Measurements from ENCODE around the gene KBTBD13.

The KBTBD13 gene

GRCh38 chr15:65051266-65051665, 25.3 kb upstream of the KBTBD13 start:
- no peak for DNase-seq (ENCODE audit: low read depth in 1 of 2, low spot score in 1 of 2)

GRCh38 chr15:65052956-65053355, 23.6 kb upstream of the KBTBD13 start:
- no peak for DNase-seq (ENCODE audit: low read depth in 1 of 2, low spot score in 1 of 2)

DNA sequence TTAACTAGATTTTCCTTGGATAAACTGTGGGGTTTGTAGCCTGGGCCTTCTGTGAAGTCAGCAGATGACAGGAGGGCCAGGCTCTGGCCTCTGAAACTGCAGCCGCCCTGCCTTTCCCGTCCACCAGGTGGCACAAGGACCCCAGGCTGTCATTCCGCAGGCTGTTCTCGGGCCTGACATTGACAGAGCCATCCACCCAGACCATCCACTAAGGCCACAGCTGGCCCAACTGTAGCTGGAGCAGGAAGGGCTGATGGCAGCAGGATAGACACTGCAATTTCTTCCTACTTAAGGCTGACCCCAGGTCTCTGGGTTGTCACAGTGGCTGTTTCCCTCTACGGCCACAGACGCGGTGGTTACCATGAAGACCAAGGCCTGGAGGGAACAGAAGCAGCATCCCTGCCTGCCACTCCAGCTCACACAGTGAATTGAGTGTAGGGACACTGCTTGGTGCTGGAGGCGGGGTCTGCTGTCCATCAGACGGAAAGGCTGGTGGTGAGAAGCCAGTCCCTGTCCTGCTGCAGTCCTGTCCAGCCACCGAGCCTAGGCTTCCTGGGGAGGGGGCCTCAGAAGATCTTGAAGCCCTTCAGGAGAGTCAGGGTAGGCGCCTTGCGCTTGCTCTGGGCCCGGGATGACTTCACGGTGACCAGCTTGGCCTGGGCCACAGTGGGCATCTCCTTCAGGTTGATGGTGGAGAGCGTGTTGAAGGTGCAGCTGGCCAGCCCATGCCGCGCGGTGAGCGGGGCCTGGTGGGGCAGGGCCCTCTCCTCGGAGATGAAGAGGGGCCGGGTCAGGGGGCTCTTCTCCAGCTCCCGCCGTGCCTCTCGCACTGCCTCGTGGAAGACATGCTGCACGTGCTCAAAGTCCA, 22.0 kb upstream of the KBTBD13 start:
- DNase-seq (ENCODE audit: low read depth in 1 of 2, low spot score in 1 of 2), result peak; percentile 20 to 27

GRCh38 chr15:65055201-65055870, 21.2 kb upstream of the KBTBD13 start:
- DNase-seq (ENCODE audit: low read depth in 1 of 2, low spot score in 1 of 2), result no peak

DNA sequence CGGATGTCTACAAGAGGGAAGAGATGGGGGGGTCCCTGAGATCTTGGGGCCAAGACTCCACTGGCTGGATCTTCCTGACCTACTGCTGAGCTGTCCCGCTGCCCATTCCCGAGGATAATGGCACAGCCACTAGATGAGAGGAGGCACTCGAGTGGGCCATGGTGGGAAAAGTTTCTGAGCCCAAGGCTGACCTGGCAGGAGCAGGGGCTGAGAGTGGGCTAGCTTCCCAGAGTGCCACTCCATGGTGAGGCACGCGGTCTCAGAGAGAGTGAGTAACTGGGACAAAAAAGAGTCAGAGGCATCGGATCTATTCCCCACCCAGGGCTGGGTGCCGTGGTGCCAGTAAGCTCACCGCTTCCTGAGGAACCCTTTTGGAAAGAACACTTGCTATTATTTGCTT, 20.4 kb upstream of the KBTBD13 start:
- no peak for DNase-seq (ENCODE audit: low read depth in 1 of 2, low spot score in 1 of 2)

- DNase-seq (ENCODE audit: low read depth in 1 of 2, low spot score in 1 of 2), result no peak
These were observed 19.5 kb upstream of the KBTBD13 start for GRCh38 chr15:65056868-65057548.

DNA sequence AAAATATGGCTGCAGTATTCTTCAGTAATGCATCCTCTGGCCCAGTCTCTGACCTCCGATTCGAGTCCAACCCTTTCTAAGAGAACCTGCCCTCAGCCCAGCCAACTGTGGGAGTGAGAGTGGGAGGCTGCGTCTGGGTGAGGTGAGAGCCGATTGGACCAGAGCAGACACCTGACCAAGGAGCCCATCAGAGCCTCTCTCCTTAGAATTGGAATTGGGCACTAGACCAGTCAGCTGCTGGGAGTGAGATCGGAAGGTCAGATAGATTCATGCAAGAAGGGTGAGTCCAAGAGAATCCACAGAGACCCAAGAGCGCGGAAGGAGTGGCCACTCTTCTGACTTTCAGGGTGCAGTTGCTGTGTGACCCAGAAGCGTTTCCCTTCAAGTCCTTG, 19.0 kb upstream of the KBTBD13 start:
- DNase-seq (ENCODE audit: low read depth in 1 of 2, low spot score in 1 of 2), result no peak

- no peak for DNase-seq (ENCODE audit: low read depth in 1 of 2, low spot score in 1 of 2)
These were observed 17.9 kb upstream of the KBTBD13 start for GRCh38 chr15:65058394-65059368.

DNA sequence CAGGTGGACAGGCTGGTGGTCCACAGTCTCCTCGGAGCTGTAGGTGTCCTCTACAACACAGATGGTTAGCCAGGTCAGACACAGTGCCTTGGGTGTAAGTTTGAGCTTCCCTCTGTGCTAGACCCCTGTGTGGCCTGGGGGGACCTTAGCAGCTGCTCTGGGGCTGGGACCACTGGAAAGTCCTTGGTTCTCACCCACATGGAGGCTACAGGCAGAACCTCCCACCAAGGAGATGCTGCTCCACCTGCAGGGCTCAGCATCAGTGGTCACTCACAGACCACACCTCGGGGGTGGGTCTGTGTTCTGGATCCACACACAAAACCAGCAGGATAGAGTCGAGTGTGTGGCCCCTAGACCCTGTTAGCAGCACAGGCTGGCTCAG, 17.2 kb upstream of the KBTBD13 start:
- DNase-seq (ENCODE audit: low read depth in 1 of 2, low spot score in 1 of 2), result no peak

GRCh38 chr15:65059931-65060596, 16.5 kb upstream of the KBTBD13 start:
- no peak for DNase-seq (ENCODE audit: low read depth in 1 of 2, low spot score in 1 of 2)

DNA sequence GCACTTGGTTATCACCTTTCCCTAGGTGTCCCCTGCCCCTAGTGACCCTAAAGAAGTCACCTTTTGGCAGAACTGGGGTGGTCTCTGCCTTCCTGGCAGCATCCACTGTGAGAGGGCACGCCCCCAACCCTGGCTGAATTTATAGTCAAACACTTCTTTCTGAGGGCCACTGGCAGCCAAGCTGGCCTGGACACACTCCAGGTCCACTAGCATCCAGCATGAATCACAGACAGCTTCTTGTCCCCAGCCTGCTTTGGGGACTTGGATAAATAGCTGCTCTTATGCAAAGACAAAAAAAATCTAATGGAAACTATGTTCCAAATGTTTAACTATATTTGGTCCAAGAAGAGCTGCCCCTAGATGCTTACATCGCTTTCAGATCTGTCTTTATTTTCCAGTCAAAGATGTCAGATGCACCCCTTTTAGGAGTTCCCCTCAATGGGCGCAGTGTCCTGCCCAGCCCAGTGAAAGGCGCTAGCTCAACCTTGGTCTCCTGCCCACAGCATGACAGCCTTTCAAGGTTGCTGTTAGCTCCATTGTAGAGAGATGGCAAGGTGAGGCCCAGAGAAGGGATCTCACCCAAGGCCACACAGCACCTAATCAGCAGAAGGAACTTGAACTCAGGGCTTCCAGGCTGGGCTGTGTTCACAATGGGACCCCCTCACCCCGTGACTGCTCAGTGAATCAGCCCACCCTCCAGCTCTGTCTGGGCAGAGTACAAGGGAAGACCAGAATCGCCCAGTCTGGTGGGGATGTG, 15.7 kb upstream of the KBTBD13 start:
- DNase-seq (ENCODE audit: low read depth in 1 of 2, low spot score in 1 of 2), result no peak

DNA sequence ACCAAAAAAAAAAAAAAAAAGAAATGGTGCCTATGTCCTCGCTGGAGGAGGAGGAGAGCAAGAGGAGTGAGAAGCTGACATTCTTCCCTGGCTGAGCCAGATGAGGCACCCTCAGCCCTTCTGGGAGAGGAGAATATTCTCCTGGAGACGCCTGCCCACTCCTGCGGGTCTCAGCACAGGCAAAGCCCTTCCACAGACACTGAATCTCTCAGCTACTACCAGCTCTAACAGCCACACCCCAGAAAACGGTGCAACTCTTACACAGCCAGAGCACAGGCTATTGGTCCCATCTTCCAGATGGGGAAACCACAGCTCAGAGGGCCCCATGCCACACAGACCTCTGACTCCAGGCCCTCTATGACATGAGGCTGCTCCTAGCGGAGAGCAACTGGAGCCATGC, 14.5 kb upstream of the KBTBD13 start:
- DNase-seq (ENCODE audit: low read depth in 1 of 2, low spot score in 1 of 2), result no peak

GRCh38 chr15:65062726-65063125, 13.8 kb upstream of the KBTBD13 start:
- no peak for DNase-seq (ENCODE audit: low read depth in 1 of 2, low spot score in 1 of 2)

GRCh38 chr15:65066001-65066634, 10.4 kb upstream of the KBTBD13 start:
- DNase-seq (ENCODE audit: low read depth in 1 of 2, low spot score in 1 of 2), result no peak

- no peak for DNase-seq (ENCODE audit: low read depth in 1 of 2, low spot score in 1 of 2)
These were observed 9.8 kb upstream of the KBTBD13 start for GRCh38 chr15:65066635-65067316.

GRCh38 chr15:65067317-65067644, 9.3 kb upstream of the KBTBD13 start:
- DNase-seq (ENCODE audit: low read depth in 1 of 2, low spot score in 1 of 2), result no peak

- DNase-seq (ENCODE audit: low read depth in 1 of 2, low spot score in 1 of 2), result no peak
These were observed 8.7 kb upstream of the KBTBD13 start, which contains the start of gene RASL12 for GRCh38 chr15:65067645-65068402. Gene RASL12 (minus strand): TSS chr15:65067991. CDS start chr15:65067835, 156 bp downstream.

DNA sequence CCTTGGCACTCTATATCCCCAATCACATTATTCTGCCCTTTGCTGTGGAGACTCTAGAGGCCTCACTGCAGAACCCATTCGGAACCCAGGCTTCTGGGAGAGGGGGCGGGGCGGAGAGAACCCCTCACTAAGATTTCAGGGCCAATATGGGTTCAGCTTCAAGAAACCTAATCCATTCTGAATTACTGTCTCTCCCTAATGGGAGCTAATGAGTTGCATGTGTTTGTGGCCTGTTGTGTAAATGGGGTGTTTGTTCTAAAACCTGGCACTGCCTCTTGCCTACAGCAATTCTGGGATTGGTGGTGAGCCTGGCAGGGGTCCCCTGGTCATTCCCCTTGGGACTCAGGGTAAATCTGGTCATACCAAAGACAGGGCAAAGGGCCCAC, 8.2 kb upstream of the KBTBD13 start:
- no peak for DNase-seq (ENCODE audit: low read depth in 1 of 2, low spot score in 1 of 2)
